ENCODE results near the gene PRKN.

The PRKN gene

GRCh38 chr6:161922631-161923119, 804.9 kb downstream of the PRKN start:
- Mint-ChIP-seq H3K27ac (no peak overlapping the region), H3K4me1 (peaks cover 9% of the 10 kb centered on the region), H3K36me3 (ENCODE audit: low read depth) (no peaks in the 10 kb centered on the region), H3K27me3 (ENCODE audit: low read depth, poor library complexity) (peaks cover 4% of the 10 kb centered on the region), H3K4me3 (no peak overlapping the region), H3K9me3 (no peaks in the 10 kb centered on the region)
- TF ChIP-seq CTCF (IDR thresholded peaks at IDR 0.05) = peak; percentile 40
- DNase-seq = peak; percentile 31

DNA sequence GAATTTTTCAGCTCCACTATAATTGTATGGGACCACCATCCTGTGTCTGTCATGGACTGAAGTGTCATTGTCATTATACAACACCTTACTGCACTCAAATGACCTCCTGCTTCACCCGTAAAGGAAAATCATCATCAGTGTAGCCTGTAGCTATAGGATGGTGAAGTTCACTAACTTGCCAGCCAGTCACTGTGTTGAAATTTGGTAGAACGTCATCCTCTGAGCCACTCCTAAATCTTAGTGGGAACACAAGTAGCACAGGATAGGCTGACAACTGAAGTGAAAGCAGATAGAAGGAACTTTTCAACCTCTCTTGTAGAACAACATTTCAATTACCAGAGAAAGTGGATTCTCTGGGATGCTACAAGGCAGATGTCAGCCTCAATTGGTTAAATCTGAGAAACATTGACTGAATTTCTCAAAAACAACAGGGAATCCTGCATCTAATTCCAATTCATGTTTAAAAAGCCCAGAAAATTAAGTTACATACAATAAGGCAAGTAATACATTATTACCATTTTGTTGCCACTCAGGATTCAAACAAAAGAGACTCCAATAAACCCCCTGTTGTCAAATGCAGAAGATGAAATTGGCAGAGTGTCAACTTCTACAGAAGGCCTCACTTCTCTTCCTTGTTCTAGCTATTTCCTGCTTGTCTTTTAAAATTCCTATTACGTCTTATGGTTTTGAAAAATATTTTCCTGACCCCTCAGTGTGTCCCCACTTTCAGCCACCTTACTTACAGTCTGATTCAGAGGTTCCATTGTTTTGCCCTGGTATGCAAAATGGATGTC, 805.8 kb downstream of the PRKN start:
- Mint-ChIP-seq H3K9me3 (no peaks in the 10 kb centered on the region), H3K27ac (no peak overlapping the region), H3K4me3 (no peak overlapping the region), H3K4me1 (peaks cover 9% of the 10 kb centered on the region), H3K36me3 (ENCODE audit: low read depth) (no peaks in the 10 kb centered on the region), H3K27me3 (ENCODE audit: low read depth, poor library complexity) (peaks cover 4% of the 10 kb centered on the region)
- no peak for TF ChIP-seq CTCF (IDR thresholded peaks at IDR 0.05)
- no peak for DNase-seq

- Mint-ChIP-seq H3K9me3 (no peaks in the 10 kb centered on the region), H3K4me3 (no peak overlapping the region), H3K27ac (no peak overlapping the region), H3K27me3 (ENCODE audit: low read depth, poor library complexity) (no peaks in the 10 kb centered on the region), H3K36me3 (ENCODE audit: low read depth) (no peaks in the 10 kb centered on the region), H3K4me1 (peaks cover 9% of the 10 kb centered on the region)
- no peak for TF ChIP-seq CTCF (IDR thresholded peaks at IDR 0.05)
- DNase-seq = no peak
These were observed 807.9 kb downstream of the PRKN start for GRCh38 chr6:161919691-161920090.

DNA sequence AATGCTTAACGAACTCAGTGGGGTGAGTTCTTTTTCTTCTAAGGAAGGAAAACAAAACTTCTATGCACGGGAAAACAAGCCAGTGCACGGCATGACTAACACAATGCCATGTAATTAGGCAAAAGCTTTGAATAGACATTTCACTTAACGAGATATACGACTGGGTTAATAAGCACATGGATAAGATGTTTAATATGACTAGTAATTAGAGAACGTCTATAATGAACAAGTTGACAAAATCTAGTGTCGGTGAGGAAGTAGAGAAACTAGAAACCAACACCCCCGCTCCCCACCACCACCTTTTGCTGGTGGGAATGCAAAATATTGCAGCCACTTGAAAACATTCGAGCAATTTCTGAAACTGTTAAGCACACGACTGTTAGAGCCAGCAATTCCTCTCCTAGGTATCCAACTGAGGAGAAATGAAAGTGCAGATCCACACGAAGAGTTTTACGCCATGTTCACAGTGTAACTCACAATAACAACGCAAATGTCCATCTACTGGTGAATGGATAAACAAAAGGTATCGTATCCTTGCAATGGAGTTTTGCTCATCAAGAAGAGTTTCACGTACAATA, 808.8 kb downstream of the PRKN start:
- H3K27me3 Mint-ChIP-seq (ENCODE audit: low read depth, poor library complexity) = no peaks in the 10 kb centered on the region
- H3K27ac Mint-ChIP-seq = no peak overlapping the region
- TF ChIP-seq CTCF (IDR thresholded peaks at IDR 0.05) = no peak
- H3K36me3 Mint-ChIP-seq (ENCODE audit: low read depth) = no peaks in the 10 kb centered on the region
- DNase-seq = no peak
- no peaks in the 10 kb centered on the region for H3K9me3 Mint-ChIP-seq
- no peak overlapping the region for H3K4me3 Mint-ChIP-seq
- peaks cover 9% of the 10 kb centered on the region for H3K4me1 Mint-ChIP-seq

GRCh38 chr6:161918109-161918531, 809.4 kb downstream of the PRKN start:
- Mint-ChIP-seq H3K27ac (no peak overlapping the region), H3K4me3 (no peak overlapping the region), H3K4me1 (peaks cover 9% of the 10 kb centered on the region), H3K27me3 (ENCODE audit: low read depth, poor library complexity) (no peaks in the 10 kb centered on the region), H3K9me3 (no peaks in the 10 kb centered on the region), H3K36me3 (ENCODE audit: low read depth) (no peaks in the 10 kb centered on the region)
- DNase-seq = no peak
- TF ChIP-seq CTCF (IDR thresholded peaks at IDR 0.05) = no peak

Data from nephron progenitor cell (in vitro differentiated cells).